ENCODE data around the gene PCYT2.
A peak's percentile ranks its signal among the peaks of the same experiment; 100 is the strongest.

DNA sequence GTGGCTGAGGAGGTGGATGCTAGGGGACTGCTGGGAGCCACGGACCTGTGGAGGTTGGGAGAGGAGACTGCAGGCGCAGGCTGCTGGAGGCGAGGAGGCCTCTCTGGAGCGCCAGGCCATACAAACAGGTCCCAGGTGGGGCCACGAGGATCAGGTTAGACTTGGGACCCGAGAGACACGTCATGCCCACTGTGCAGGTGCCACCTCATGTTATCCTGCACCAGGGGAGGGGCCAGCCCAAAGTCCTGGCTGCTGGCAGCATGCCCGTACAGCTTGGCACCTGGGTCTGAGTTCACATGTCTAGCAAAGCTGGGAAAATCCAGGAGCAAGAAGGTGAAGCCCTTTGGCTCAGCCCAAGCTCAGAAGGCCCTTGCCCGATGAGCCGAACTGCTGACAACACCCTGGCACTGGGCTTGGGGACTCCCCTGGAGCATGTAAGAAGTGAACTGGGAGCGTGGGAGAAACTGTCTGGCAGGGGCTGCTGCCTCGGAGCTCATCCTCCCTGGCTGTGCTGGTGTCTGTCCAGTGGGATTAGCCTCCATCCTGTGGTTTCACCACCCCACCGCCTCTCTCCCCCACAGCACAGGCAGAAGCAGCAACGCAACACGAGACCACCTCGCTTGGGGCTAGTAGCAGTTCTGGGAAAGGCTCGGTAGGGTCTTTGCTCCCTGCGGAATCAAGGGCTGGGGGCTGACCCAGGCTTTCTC lies 45.3 kb downstream of the PCYT2 start:
- TF ChIP-seq, protein P1, sequence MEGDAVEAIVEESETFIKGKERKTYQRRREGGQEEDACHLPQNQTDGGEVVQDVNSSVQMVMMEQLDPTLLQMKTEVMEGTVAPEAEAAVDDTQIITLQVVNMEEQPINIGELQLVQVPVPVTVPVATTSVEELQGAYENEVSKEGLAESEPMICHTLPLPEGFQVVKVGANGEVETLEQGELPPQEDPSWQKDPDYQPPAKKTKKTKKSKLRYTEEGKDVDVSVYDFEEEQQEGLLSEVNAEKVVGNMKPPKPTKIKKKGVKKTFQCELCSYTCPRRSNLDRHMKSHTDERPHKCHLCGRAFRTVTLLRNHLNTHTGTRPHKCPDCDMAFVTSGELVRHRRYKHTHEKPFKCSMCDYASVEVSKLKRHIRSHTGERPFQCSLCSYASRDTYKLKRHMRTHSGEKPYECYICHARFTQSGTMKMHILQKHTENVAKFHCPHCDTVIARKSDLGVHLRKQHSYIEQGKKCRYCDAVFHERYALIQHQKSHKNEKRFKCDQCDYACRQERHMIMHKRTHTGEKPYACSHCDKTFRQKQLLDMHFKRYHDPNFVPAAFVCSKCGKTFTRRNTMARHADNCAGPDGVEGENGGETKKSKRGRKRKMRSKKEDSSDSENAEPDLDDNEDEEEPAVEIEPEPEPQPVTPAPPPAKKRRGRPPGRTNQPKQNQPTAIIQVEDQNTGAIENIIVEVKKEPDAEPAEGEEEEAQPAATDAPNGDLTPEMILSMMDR (IDR thresholded peaks at IDR 0.05; ENCODE audit: insufficient read depth, low read length), result no peak
- TF ChIP-seq POLR2AphosphoS5 (IDR thresholded peaks at IDR 0.05; ENCODE audit: low read depth), result peak; percentile 52
- TF ChIP-seq, protein P2, sequence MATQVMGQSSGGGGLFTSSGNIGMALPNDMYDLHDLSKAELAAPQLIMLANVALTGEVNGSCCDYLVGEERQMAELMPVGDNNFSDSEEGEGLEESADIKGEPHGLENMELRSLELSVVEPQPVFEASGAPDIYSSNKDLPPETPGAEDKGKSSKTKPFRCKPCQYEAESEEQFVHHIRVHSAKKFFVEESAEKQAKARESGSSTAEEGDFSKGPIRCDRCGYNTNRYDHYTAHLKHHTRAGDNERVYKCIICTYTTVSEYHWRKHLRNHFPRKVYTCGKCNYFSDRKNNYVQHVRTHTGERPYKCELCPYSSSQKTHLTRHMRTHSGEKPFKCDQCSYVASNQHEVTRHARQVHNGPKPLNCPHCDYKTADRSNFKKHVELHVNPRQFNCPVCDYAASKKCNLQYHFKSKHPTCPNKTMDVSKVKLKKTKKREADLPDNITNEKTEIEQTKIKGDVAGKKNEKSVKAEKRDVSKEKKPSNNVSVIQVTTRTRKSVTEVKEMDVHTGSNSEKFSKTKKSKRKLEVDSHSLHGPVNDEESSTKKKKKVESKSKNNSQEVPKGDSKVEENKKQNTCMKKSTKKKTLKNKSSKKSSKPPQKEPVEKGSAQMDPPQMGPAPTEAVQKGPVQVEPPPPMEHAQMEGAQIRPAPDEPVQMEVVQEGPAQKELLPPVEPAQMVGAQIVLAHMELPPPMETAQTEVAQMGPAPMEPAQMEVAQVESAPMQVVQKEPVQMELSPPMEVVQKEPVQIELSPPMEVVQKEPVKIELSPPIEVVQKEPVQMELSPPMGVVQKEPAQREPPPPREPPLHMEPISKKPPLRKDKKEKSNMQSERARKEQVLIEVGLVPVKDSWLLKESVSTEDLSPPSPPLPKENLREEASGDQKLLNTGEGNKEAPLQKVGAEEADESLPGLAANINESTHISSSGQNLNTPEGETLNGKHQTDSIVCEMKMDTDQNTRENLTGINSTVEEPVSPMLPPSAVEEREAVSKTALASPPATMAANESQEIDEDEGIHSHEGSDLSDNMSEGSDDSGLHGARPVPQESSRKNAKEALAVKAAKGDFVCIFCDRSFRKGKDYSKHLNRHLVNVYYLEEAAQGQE (IDR thresholded peaks at IDR 0.05; ENCODE audit: insufficient replicate concordance, low read depth), result no peak
- TF ChIP-seq GABPA (IDR thresholded peaks at IDR 0.05; ENCODE audit: low read depth), result no peak

Data from HL-60 (cell line).